ENCODE results near the gene ACER1.
"Not testable (repeated sequence)": the region's sequence is repeated elsewhere in the genome, so short reads cannot be mapped to it uniquely, and the experiment has no call there.

ACER1 gene

DNA sequence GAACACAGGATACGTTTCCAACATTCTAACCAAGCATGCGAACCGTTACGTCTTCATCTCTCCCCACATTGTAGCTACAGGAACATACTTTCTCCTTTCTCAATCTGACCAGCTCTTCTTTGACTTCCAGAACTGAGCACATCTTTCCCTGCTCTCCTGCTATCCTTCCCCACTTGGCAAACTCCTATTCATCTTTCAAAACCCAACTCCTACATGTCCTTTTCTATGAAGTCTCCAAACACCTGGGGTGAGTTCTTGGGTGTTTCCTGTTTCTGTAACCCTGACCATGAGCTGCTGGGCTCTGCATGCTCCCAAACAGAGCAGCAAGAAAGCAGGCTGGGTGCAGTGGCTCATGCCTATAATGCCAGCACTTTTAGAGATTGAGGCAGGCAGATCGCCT, 6.6 kb downstream of the ACER1 start:
- TF ChIP-seq SPI1 (IDR thresholded peaks at IDR 0.05; ENCODE audit: low read depth, low read length) (no peak), PAX5 (IDR thresholded peaks at IDR 0.05; ENCODE audit: insufficient read depth, low read length, severe bottlenecking) (no peak), POU2F2 (IDR thresholded peaks at IDR 0.05; ENCODE audit: low read depth, low read length) (no peak), TAF1 (IDR thresholded peaks at IDR 0.05; ENCODE audit: low read depth, low read length) (no peak), POLR2AphosphoS5 (IDR thresholded peaks at IDR 0.05; ENCODE audit: low read depth, low read length) (no peak), POLR2A (IDR thresholded peaks at IDR 0.05; ENCODE audit: low read depth, low read length) (no peak)
- FAIRE-seq (no peak), DNase-seq (ENCODE audit: insufficient read length, low spot score) (no peak)

DNA sequence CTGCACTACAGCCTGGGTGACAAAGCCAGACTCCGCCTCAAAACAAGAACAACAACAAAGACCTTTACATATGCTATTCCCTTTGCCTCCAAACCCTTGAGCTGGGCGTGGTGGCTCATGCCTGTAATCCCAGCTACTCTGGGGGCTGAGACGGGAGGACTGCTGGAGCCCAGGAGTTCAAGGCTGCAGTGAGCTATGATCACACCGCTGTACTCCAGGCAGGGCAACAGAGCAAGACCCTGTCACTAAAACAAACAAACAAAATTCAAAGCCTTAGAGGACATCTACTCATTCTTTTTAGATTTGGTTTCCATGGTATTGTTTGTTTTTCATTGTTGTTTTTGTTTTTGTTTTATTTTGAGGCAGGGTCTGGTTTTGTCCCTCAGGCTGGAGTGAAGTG, 7.8 kb downstream of the ACER1 start:
- no peak for DNase-seq (ENCODE audit: insufficient read length, low spot score)
- FAIRE-seq = no peak
- no peak for TF ChIP-seq TAF1 (IDR thresholded peaks at IDR 0.05; ENCODE audit: low read depth, low read length)
- no peak for TF ChIP-seq POU2F2 (IDR thresholded peaks at IDR 0.05; ENCODE audit: low read depth, low read length)

DNA sequence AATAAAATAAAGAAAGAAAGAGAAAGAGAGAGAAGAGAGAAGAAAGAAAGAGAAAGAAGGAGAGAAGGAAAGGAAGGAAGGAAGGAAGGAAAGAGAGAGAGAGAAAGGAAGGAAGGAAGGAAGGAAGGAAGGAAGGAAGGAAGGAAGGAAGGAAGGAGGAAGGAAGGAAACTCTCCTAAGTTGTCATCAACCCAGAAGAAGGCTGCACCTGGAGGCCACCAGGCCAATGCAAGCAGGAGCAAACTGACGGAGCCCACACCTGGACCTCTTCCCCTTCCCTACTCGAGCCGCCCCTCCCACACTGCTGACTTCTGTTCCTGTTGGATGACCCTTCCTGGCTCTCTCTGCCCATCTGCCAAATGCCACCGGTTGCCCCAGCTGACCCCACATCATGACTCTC, 8.7 kb downstream of the ACER1 start:
- FAIRE-seq (no peak), DNase-seq (ENCODE audit: insufficient read length, low spot score) (no peak)
- TF ChIP-seq SPI1 (IDR thresholded peaks at IDR 0.05; ENCODE audit: low read depth, low read length) = no peak
- TF ChIP-seq TAF1 (IDR thresholded peaks at IDR 0.05; ENCODE audit: low read depth, low read length) = no peak
- TF ChIP-seq POLR2AphosphoS5 (IDR thresholded peaks at IDR 0.05; ENCODE audit: low read depth, low read length) = no peak

DNA sequence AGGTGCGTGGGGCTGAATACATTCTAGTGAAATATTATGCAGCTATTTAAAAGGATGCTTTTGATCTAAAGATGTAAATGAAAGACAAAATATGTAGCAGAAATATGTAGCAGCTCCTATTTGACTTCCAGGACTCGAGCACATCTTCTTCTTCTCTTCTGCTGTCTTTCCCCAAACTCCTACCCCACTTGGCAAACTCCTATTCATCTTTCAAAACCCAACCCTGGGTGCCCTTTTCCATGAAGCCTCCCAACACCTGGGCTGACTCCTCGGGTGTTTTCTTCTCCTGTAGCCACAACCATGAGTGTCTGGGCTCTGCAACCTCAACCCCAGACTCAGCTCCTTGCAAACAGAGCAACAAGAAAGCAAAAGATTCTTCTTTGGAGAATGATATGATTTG, 11.1 kb downstream of the ACER1 start:
- DNase-seq (ENCODE audit: insufficient read length, low spot score) (no peak), FAIRE-seq (no peak)
- TF ChIP-seq SPI1 (IDR thresholded peaks at IDR 0.05; ENCODE audit: low read depth, low read length) (no peak), PAX5 (IDR thresholded peaks at IDR 0.05; ENCODE audit: insufficient read depth, low read length, severe bottlenecking) (no peak), TAF1 (IDR thresholded peaks at IDR 0.05; ENCODE audit: low read depth, low read length) (no peak), POU2F2 (IDR thresholded peaks at IDR 0.05; ENCODE audit: low read depth, low read length) (no peak), POLR2AphosphoS5 (IDR thresholded peaks at IDR 0.05; ENCODE audit: low read depth, low read length) (no peak)

DNA sequence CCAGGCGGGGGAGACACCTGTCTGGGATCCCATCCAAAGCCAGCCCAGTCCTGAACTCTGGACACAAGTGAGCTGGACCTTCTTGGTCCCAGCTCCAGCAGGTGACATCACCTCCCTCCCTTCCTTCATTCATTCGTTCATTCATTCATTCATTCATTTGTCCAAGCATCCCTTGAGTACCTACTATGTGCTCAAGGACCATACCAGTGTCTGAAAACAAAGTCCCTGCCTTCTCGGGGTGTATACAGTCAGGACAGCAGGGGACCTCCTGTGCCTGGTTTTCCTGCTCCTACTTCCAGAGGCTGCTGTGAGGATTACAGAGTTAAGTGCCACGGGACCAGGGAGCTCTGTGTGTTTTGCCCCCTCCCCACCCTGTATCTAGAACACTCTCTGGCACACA, 14.0 kb downstream of the ACER1 start:
- FAIRE-seq = no peak
- TF ChIP-seq POLR2A (IDR thresholded peaks at IDR 0.05; ENCODE audit: low read depth, low read length) (no peak), SPI1 (IDR thresholded peaks at IDR 0.05; ENCODE audit: low read depth, low read length) (no peak), TAF1 (IDR thresholded peaks at IDR 0.05; ENCODE audit: low read depth, low read length) (no peak), POU2F2 (IDR thresholded peaks at IDR 0.05; ENCODE audit: low read depth, low read length) (no peak), POLR2AphosphoS5 (IDR thresholded peaks at IDR 0.05; ENCODE audit: low read depth, low read length) (no peak), PAX5 (IDR thresholded peaks at IDR 0.05; ENCODE audit: insufficient read depth, low read length, severe bottlenecking) (no peak)
- no peak for DNase-seq (ENCODE audit: insufficient read length, low spot score)

DNA sequence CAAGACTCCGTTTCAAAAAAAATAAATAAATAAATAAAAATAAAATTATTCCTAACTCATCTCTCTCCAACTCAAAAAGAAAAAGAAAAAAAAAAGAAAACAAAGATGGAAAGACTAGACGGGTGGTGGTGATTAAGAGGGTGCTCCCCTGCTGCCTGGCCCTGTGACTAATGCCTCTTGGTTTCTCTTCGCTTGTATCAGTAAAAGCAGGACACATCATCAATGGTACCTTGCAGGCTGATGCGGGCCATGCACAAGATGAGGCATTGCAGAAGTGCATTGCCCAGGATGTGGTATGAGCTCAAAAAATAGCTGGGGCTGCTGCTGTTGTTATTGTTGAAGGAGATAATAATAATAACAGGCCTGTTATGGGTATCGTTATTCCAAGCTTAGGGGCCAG, 14.6 kb downstream of the ACER1 start:
- TF ChIP-seq SPI1 (IDR thresholded peaks at IDR 0.05; ENCODE audit: low read depth, low read length) (no peak), POLR2AphosphoS5 (IDR thresholded peaks at IDR 0.05; ENCODE audit: low read depth, low read length) (no peak), PAX5 (IDR thresholded peaks at IDR 0.05; ENCODE audit: insufficient read depth, low read length, severe bottlenecking) (no peak), TAF1 (IDR thresholded peaks at IDR 0.05; ENCODE audit: low read depth, low read length) (no peak), POU2F2 (IDR thresholded peaks at IDR 0.05; ENCODE audit: low read depth, low read length) (no peak), POLR2A (IDR thresholded peaks at IDR 0.05; ENCODE audit: low read depth, low read length) (no peak)
- FAIRE-seq = no peak
- no peak for DNase-seq (ENCODE audit: insufficient read length, low spot score)

DNA sequence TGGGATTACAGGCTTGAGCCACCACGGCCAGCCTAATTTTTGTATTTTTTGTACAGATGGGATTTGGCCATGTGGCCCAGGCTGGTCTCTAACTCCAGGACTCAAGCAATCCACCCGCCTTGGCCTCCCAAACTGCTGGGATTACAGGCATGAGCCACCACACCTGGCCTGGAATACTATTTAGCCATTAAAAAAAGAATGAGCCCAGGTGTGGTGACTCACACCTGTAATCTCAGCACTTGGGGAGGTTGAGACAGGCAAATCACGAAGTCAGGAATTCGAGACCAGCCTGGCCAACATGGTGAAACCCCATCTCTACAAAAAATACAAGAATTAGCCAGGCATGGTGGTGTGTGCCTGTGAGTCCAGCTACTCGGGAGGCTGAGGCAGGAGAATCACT, 17.8 kb downstream of the ACER1 start:
- FAIRE-seq; DNase-seq (ENCODE audit: insufficient read length, low spot score): not testable (repeated sequence)

DNA sequence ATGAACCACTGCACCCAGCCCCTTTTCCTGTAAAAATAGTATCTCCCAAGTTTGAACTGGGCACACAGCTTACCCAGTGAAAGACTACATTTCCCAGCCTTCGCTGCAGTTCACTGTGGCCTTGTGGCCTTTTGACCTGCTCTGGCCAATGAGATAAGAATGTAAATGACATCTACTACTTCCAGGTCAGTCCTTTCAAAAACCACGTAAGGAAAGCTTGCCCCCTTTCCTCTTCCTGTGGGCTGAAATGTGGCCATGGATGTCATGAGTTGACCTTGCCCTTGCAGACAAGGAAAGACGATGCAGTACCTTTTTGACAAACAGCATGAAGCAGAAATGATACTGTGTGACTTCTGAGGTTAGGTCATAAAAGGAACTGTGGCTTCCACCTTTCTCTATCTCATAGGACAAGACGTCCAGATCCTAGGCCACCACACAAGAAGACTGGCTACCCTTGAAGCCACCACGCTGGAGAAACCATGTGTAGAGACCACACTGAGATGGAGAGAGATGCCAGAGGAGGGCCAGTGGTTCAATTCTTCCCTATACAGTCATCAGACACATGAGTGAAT, 19.9 kb downstream of the ACER1 start:
- DNase-seq (ENCODE audit: insufficient read length, low spot score) (no peak), FAIRE-seq (no peak)
- TF ChIP-seq POU2F2 (IDR thresholded peaks at IDR 0.05; ENCODE audit: low read depth, low read length) (no peak), PAX5 (IDR thresholded peaks at IDR 0.05; ENCODE audit: insufficient read depth, low read length, severe bottlenecking) (no peak), POLR2A (IDR thresholded peaks at IDR 0.05; ENCODE audit: low read depth, low read length) (no peak), POLR2AphosphoS5 (IDR thresholded peaks at IDR 0.05; ENCODE audit: low read depth, low read length) (no peak), TAF1 (IDR thresholded peaks at IDR 0.05; ENCODE audit: low read depth, low read length) (no peak), SPI1 (IDR thresholded peaks at IDR 0.05; ENCODE audit: low read depth, low read length) (no peak)

DNA sequence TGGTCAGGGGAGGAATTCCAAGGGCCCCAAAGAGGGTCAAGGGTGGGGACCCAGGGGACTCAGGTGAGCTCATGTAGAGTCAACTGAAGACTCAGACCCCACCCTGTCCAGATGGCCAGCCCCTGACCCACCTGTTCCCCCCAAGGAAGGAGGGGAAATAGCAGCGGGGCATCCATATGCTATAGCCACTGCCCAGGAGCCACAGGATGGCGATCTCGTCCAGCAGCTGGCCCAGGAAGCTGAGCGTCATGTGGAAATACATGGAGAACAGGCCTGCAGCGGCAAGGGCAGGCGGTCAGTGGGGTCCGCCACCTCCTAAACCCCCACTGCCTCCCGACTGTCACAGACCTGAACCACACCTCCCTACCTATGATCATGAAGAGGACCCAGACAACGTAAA, 21.4 kb downstream of the ACER1 start:
- DNase-seq (ENCODE audit: insufficient read length, low spot score) = no peak
- FAIRE-seq = no peak
- no peak for TF ChIP-seq POLR2A (IDR thresholded peaks at IDR 0.05; ENCODE audit: low read depth, low read length)
- no peak for TF ChIP-seq TAF1 (IDR thresholded peaks at IDR 0.05; ENCODE audit: low read depth, low read length)
- TF ChIP-seq PAX5 (IDR thresholded peaks at IDR 0.05; ENCODE audit: insufficient read depth, low read length, severe bottlenecking) = no peak
- TF ChIP-seq SPI1 (IDR thresholded peaks at IDR 0.05; ENCODE audit: low read depth, low read length) = no peak
- TF ChIP-seq POU2F2 (IDR thresholded peaks at IDR 0.05; ENCODE audit: low read depth, low read length) = no peak
- no peak for TF ChIP-seq POLR2AphosphoS5 (IDR thresholded peaks at IDR 0.05; ENCODE audit: low read depth, low read length)

DNA sequence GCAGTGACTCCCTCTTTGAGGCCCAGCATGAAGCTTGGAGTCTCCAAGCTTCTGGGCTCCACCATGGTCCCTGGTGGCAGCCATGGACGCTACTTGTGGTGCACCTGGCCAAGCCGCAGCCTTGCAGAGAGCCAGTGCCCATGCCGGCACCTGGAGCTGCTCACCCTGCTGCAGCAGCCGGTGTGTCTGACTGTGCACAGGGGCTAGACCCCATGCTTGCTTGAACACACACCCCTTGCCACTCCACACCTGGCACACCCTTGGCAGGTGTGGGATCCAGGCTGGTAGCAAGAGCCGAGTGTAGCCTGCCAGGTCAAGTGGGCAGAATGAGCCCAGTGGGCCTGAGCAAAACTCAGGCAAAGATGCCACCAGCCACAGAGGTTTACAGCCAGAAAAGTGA, 35.0 kb downstream of the ACER1 start:
- FAIRE-seq (no peak), DNase-seq (ENCODE audit: insufficient read length, low spot score) (no peak)
- TF ChIP-seq TAF1 (IDR thresholded peaks at IDR 0.05; ENCODE audit: low read depth, low read length) (no peak), SPI1 (IDR thresholded peaks at IDR 0.05; ENCODE audit: low read depth, low read length) (no peak), POLR2A (IDR thresholded peaks at IDR 0.05; ENCODE audit: low read depth, low read length) (no peak), PAX5 (IDR thresholded peaks at IDR 0.05; ENCODE audit: insufficient read depth, low read length, severe bottlenecking) (no peak), POU2F2 (IDR thresholded peaks at IDR 0.05; ENCODE audit: low read depth, low read length) (no peak), POLR2AphosphoS5 (IDR thresholded peaks at IDR 0.05; ENCODE audit: low read depth, low read length) (no peak)

DNA sequence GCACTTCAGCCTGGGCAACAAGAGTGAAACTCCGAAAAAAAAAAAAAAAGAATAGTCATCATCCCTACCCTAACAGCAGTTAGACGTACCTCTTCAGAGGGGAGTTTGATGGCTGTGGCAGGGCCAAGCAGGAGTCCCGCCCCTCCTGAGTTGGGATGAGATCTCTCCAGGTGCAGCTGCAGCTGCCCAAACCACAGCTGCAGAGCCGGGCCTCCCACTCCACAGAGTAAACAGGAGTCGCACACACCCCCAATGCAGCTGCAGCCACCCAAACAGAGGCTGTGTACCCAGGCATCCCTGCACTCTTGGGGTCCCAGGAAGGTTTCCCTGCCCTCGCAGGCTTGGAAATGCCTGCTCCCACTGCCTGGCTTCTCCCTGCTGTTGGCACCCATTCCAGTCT, 36.2 kb downstream of the ACER1 start:
- FAIRE-seq (no peak), DNase-seq (ENCODE audit: insufficient read length, low spot score) (no peak)
- TF ChIP-seq POU2F2 (IDR thresholded peaks at IDR 0.05; ENCODE audit: low read depth, low read length) (no peak), POLR2A (IDR thresholded peaks at IDR 0.05; ENCODE audit: low read depth, low read length) (no peak), TAF1 (IDR thresholded peaks at IDR 0.05; ENCODE audit: low read depth, low read length) (no peak), POLR2AphosphoS5 (IDR thresholded peaks at IDR 0.05; ENCODE audit: low read depth, low read length) (no peak), PAX5 (IDR thresholded peaks at IDR 0.05; ENCODE audit: insufficient read depth, low read length, severe bottlenecking) (no peak), SPI1 (IDR thresholded peaks at IDR 0.05; ENCODE audit: low read depth, low read length) (no peak)
